NCI-H128 (cell line): ENCODE measurements around the gene DUSP14.

ENCODE experiments used
- DNase-seq: peaks from one replicate; lab custom pipeline; 2025; ENCODE audit not compliant: unreplicated experiment; lab: John Stamatoyannopoulos, UW

DUSP14 gene

DNA sequence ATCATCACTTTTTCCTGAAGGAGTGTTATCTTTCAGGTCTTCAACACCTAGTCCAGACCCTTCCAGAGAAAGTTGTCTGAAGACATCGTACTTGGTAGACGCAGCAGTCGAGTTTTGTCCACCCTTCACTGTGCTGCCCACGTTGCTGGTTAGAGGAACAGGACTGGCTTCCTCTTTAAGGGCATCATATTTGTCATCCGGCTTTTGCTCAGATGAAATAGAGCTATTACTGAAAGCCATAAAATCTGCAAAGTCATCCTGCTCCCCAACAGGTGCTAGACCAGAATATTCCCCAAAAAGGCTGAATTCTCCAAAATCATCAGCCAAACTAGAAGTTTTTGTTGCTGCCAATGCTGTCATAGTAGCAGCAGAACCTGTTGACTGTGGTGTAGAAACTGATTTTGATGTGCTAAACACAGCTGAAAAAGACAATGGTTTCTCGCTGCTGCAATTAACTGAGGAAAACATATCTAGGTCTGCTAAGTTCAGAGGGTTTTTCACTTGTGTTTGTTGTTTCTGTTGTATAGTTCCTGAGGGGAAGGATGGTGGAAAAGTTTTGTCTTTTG lies 63.8 kb downstream of the DUSP14 start:
- no peak for DNase-seq

DNA sequence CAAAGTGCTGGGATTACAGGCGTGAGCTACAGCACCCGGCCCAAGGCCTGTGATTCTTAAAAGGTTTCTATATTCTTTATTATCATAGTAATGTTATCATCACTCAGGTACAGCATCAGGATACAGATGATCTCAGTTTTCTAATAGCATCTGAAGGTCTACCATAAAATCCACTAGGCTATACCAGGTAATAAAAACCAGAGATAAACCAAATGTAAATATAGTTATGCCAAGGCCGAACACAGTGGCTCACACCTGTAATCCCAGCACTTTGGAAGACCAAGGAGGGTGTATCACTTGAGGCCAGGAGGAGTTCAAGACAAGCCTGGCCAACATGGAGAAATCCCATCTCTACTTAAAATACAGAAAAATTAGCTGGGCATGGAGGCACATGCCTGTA lies 65.7 kb downstream of the DUSP14 start:
- DNase-seq, result no peak

DNA sequence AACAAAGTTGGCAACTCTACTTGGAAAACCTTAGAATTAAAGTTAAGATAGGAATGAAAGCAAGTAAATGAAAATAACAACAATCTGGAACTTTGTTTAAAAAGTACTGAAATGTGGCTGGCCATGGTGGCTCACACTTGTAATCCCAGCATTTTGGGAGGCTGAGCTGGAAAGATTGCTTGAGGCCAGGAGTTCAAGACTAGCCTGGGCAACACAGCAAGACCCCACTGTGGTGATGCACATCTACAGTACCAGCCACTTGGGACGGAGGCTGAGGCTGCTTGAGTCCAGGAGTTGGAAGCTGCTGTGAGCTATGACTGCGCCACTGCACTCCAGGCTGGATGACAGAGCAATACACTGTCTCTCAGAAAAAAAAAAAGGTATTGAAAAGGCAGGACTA lies 67.8 kb downstream of the DUSP14 start:
- DNase-seq, result no peak

DNA sequence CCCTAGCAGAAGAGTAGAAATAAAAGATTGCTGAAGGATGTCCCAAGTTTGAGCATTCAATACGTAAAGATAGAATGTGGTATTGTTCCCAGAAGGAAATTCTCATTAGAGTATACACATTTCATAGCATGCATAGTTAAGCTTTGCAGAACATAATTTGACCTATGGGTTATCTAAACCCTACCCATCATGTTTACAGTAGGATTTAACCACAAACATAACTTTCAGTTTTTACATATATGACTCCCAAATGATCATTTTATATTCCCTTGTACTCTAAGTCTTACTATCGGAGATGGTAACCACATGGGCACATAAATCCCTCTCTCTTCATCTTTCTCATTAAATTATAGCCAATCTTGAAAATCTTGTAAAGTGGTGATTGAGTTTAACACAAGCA lies 68.6 kb downstream of the DUSP14 start:
- DNase-seq, result no peak

DNA sequence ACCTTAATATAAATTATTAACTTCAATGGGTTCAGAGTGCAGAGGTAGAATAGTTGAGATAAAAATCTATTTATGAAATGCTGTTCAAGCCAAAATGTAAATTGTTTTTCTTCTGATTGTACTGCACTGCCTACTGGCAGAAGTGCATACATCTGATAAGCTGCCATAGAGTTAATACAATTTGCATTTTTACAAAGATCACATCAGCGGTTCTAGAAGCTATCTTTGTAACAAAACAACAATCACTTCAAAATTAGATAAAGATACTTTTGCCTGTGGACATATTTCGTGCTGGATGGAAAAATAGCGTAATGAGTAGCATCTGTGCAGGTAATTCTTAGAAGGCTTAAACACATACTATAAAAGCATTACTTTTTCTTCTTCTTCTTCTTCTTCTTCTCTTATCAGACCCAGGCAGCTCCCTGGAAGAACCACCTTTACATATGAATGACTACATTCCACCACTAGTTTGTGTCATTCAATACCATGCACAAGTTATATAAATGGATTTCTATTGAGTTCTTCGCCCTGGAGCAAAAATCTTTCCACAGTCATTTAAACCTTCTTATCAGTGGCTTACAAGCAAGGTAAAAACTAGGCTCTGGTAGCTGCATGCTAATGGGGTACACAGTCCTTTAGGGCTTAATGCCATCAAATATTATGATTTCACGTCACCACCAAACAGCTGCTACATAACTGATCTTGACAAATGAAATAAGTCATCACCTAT lies 72.5 kb downstream of the DUSP14 start:
- DNase-seq, result no peak
